ENCODE measurements around the gene AOAH. TPM values are rescaled to one million over a fixed set of nuclear protein-coding genes. Genes with fewer than 3 reads are reported as not detected.

The AOAH gene
- total RNA-seq, 1 donor from 2014 or later = 0.92 TPM

GRCh38 chr7:36531951-36532350 is 192.3 kb downstream of the AOAH start:
- TF ChIP-seq CTCF (conservative IDR thresholded peaks at IDR 0.05) = no peak
- H3K27ac Mint-ChIP-seq = no peak overlapping the region

DNA sequence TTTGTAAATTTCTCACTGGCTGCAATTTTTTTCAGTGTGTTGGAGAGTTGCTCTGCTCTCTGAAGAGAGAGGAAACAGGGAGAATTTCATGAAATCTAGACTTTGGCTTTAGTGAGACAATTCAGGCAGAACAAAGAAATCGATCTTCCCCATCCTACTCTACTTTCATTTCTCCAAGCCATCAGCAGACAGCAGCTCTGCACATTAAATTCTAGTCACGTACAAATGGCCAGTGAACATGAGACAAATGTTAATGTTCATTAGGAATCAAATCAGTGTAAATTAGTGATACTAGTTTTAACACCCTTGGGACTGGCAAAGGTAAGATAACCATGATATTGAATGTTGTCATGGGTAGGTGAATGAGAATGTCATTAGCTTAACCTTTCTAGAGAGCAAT is 193.8 kb downstream of the AOAH start:
- TF ChIP-seq CTCF (conservative IDR thresholded peaks at IDR 0.05) = no peak
- Mint-ChIP-seq H3K9me3 (peaks cover 5% of the 10 kb centered on the region), H3K27me3 (no peaks in the 10 kb centered on the region), H3K4me1 (ENCODE audit: unreplicated experiment) (peaks cover 16% of the 10 kb centered on the region), H3K4me3 (no peak overlapping the region), H3K27ac (no peak overlapping the region), H3K36me3 (no peaks in the 10 kb centered on the region)
- DNase-seq (ENCODE audit: extremely low spot score, unreplicated experiment) = no peak

More at GRCh38 chr7:36531951-36532350, 192.3 kb downstream of the AOAH start:
- Mint-ChIP-seq H3K4me3 (no peak overlapping the region), H3K27me3 (no peaks in the 10 kb centered on the region), H3K4me1 (ENCODE audit: unreplicated experiment) (peaks cover 11% of the 10 kb centered on the region), H3K9me3 (no peaks in the 10 kb centered on the region), H3K36me3 (no peaks in the 10 kb centered on the region)
- no peak for DNase-seq (ENCODE audit: extremely low spot score, unreplicated experiment)

GRCh38 chr7:36527549-36527913 is 196.8 kb downstream of the AOAH start:
- Mint-ChIP-seq H3K27ac (no peak overlapping the region), H3K9me3 (peaks cover 5% of the 10 kb centered on the region), H3K4me3 (no peak overlapping the region), H3K36me3 (no peaks in the 10 kb centered on the region), H3K4me1 (ENCODE audit: unreplicated experiment) (peaks cover 29% of the 10 kb centered on the region), H3K27me3 (no peaks in the 10 kb centered on the region)
- no peak for TF ChIP-seq CTCF (conservative IDR thresholded peaks at IDR 0.05)
- DNase-seq (ENCODE audit: extremely low spot score, unreplicated experiment) = no peak

DNA sequence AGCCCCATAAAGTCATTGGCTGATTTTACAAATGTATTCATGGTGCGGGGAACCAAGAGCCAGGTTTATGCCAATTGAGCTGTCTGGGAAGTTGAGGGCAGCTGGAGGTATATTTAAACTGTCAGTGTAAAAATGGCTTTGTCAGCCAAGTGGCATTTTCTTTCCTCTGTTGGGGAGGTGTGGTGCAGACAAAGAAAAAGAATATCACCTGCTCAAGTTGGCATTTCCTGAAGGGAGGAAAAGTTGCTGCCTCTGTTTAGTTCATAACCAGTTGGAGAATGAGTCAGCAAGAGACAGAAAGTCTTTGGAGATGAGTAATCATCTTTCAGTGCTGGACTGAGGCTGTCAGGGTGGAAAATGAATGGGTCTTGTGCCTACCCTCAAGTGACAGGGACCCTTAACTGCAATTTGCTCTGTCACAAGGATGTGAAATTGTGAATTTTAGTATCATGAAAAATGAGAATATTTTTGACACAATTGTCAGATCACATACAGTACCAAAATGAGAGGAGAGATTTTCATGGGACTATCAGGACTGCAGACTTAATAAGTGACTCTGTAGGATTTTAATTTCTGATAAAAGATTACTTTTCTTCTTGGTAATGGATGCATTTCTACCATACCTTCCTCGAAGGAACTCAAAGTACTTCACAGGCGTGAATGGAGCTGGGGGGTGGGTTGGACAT is 197.3 kb downstream of the AOAH start:
- Mint-ChIP-seq H3K9me3 (peaks cover 5% of the 10 kb centered on the region), H3K4me1 (ENCODE audit: unreplicated experiment) (peaks cover 34% of the 10 kb centered on the region), H3K4me3 (no peak overlapping the region), H3K27me3 (no peaks in the 10 kb centered on the region), H3K36me3 (no peaks in the 10 kb centered on the region), H3K27ac (peak overlapping the region; percentile 63)
- no peak for DNase-seq (ENCODE audit: extremely low spot score, unreplicated experiment)
- TF ChIP-seq CTCF (conservative IDR thresholded peaks at IDR 0.05) = no peak

DNA sequence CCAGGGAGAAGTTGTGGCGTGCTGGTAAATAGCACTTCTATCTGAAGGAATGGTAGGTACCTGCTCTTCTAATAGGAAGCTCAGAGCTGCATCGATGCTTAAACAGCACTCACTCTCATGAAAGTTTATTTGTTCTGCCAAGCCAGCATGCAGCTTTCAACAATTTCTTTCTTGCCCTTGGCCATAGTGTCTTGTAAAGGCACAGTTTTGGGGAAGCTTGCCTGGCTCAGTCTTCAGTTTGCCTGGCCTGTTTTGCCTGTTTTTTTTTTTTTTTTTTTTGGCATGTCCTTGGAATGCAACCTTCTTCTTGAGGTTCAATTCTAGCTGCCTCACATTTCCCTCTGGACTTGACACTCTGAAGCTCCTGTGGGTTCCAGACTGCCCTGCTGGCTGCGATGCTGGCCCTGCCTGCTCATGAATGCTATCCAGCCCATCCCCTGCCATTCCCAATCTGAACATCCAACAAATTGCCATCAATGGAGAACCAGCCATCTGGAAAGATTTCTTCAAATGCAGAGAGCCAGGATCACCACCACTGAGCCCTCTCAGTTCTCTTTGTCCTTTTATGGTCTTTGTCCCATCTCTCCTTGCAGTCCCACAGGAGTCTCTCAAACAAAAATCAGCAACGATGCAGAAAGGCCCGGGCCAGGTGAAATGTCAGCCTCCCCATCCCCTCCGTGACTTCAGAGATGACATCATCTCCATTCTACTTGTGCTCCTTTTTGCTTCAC is 200.8 kb downstream of the AOAH start:
- Mint-ChIP-seq H3K36me3 (no peaks in the 10 kb centered on the region), H3K4me1 (ENCODE audit: unreplicated experiment) (peaks cover 37% of the 10 kb centered on the region), H3K4me3 (no peak overlapping the region), H3K9me3 (peaks cover 5% of the 10 kb centered on the region), H3K27me3 (no peaks in the 10 kb centered on the region), H3K27ac (no peak overlapping the region)
- DNase-seq (ENCODE audit: extremely low spot score, unreplicated experiment) = no peak
- TF ChIP-seq CTCF (conservative IDR thresholded peaks at IDR 0.05) = no peak
